Colonic mucosa (tissue), 4 donors: ENCODE measurements around the gene PDE9A. TPM values are rescaled to one million over a fixed set of nuclear protein-coding genes. Genes with fewer than 3 reads are reported as not detected.

ENCODE experiments used
- DNase-seq: peaks from one replicate; pipeline ENCODE4 v3.0.0-alpha.2; 2020
- H3K27ac ChIP-seq: fragments of 200-600 bp; one replicate; pipeline ENCODE4 v1.8.0; 2021
- H3K27me3 ChIP-seq: fragments of 200-600 bp; one replicate; pipeline ENCODE4 v1.8.0; 2021
- H3K36me3 ChIP-seq: fragments of 200-600 bp; one replicate; pipeline ENCODE4 v1.8.0; 2021
- H3K4me1 ChIP-seq: fragments of 200-600 bp; one replicate; pipeline ENCODE4 v1.8.0; 2021; ENCODE audit warnings: mild to moderate bottlenecking
- H3K4me3 ChIP-seq: fragments of 200-600 bp; one replicate; pipeline ENCODE4 v1.8.0; 2021
- H3K9ac ChIP-seq, 2 donors: one replicate each; pipeline ENCODE4 v1.7.0; 2013; ENCODE audit warnings: control low read depth in 2 of 2, low read depth in 2 of 2, low read length in 2 of 2
- H3K9me3 ChIP-seq: fragments of 200-600 bp; one replicate; pipeline ENCODE4 v1.8.0; 2021
- CTCF ChIP-seq: fragments of 200-600 bp; IDR thresholded peaks from one replicate; pipeline ENCODE4 v1.8.0; 2022; ENCODE audit warnings: antibody characterized with exemption, mild to moderate bottlenecking
- intact Hi-C: fragments of 100-400 bp; cut with DNase I; formaldehyde crosslinking; loops from one replicate; pipeline ENCODE4 v1.14.1; 2022
- total RNA-seq, 2 donors: library from RNA; stranded (reverse); fragmentation: NEBNext Ultra II Directional in 1 of 2; extraction: Animal tissue kit (Norgen Biotek cat#: 25700) in 1 of 2; gene quantifications; one replicate each; pipeline ENCODE4 v1.2.1, GENCODE V29; 2021
- donor health status: healthy.
- donor health status: DM: no; HTN: no; CAD: no.
- donor health status: DM: no; HTN: no; CAD: no.

PDE9A gene
- total RNA-seq, 2 donors from 2014 or later, result 37.5 to 56.0 TPM

DNA sequence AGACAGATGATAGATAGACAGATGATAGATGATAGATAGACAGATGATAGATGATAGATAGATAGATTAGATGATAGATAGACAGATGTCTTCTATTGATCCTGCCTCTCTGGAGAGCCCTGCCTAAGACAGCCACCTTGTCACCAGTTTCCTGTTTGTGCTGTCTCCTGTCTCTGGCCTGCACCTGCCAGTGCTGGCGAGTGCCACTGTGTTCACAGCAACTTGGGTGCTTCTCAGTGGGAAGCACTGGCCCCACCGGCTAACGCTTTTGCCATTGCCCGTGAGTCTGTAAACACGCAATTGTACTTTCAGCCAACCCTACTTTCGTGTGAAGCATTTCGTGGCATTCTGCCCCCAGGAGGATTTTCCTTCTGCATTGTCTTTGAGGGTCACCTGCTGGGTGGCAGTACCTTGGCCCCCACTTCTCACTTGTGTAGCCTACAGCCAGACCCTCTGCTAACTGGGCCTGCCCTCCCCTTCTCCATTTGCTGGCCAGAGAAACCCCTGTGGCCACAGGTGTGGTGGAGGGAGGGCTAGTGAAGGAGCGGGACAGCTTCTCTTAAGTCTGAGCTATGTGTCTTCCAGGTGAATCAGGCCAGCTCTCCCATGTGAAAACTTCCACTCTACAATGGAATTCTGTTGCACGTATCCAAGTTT is 23.4 kb upstream of the PDE9A start:
- Histone ChIP-seq H3K9me3 (no peaks in the 10 kb centered on the region), H3K4me1 (no peaks in the 10 kb centered on the region), H3K9ac (no peak overlapping the region), H3K36me3 (no peaks in the 10 kb centered on the region), H3K4me3 (no peak overlapping the region), H3K27me3 (no peaks in the 10 kb centered on the region), H3K27ac (no peak overlapping the region)
- intact Hi-C loops, result no loop called here
- no peak for TF ChIP-seq CTCF
- DNase-seq, result no peak

GRCh38 chr21:42630626-42631025 is 22.8 kb upstream of the PDE9A start:
- DNase-seq, result no peak
- intact Hi-C loops, result no loop called here
- no peaks in the 10 kb centered on the region for H3K36me3 ChIP-seq

DNA sequence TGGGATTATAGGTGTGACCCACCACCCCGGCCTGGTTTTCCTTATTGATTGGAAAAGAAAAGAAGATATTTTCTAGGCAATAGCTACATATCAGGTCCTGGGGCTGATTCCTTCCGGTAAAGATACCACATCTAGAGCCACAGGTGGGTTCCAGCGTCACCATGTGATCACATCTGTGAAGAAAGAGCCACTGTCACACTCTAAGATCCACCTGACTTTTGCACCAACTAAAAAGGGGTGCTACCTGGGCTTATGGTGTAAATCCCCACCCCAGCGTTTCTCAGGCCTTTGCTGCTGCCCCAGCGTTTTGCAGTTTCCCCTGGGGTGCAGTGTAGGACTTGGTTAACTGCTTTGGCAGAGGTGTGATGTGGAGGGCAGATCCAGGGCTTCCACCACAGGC is 22.3 kb upstream of the PDE9A start:
- no peak overlapping the region for H3K9ac ChIP-seq
- intact Hi-C loops, result no loop called here
- DNase-seq, result no peak
- H3K27ac ChIP-seq, result no peak overlapping the region
- H3K4me1 ChIP-seq, result no peaks in the 10 kb centered on the region
- H3K27me3 ChIP-seq, result no peaks in the 10 kb centered on the region
- H3K9me3 ChIP-seq, result no peaks in the 10 kb centered on the region
- H3K36me3 ChIP-seq, result no peaks in the 10 kb centered on the region
- no peak for TF ChIP-seq CTCF
- no peak overlapping the region for H3K4me3 ChIP-seq

More at GRCh38 chr21:42630626-42631025, 22.8 kb upstream of the PDE9A start:
- no peaks in the 10 kb centered on the region for H3K4me1 ChIP-seq
- H3K4me3 ChIP-seq, result no peak overlapping the region
- no peak overlapping the region for H3K27ac ChIP-seq
- no peak for TF ChIP-seq CTCF
- H3K27me3 ChIP-seq, result no peaks in the 10 kb centered on the region
- no peaks in the 10 kb centered on the region for H3K9me3 ChIP-seq
- H3K9ac ChIP-seq, result no peak overlapping the region

DNA sequence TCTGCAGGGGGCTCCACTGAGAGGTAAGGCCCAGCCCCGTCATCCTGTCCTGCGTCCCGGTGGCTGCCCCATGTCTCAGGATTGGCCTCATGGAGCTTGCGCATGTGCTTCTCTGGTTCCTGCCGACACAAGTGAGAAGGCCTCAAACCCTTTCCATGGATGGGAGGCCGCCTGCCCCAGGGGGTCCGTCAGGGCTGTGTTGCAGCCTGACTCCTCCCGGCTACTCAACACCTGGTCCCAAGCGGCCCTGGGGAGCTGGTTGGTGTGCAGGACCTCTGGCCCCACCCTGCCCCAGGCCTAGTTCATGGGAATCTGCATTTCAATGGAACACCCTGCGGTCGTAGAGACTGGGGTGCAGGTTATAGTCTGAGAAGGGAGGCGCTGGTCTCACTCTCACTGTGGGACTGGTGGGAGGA is 21.1 kb upstream of the PDE9A start:
- intact Hi-C loops, result no loop called here
- no peak for DNase-seq
- Histone ChIP-seq H3K4me1 (no peaks in the 10 kb centered on the region), H3K36me3 (no peaks in the 10 kb centered on the region), H3K27ac (no peak overlapping the region), H3K9ac (no peak overlapping the region), H3K4me3 (no peak overlapping the region), H3K27me3 (no peaks in the 10 kb centered on the region), H3K9me3 (no peaks in the 10 kb centered on the region)
- no peak for TF ChIP-seq CTCF

DNA sequence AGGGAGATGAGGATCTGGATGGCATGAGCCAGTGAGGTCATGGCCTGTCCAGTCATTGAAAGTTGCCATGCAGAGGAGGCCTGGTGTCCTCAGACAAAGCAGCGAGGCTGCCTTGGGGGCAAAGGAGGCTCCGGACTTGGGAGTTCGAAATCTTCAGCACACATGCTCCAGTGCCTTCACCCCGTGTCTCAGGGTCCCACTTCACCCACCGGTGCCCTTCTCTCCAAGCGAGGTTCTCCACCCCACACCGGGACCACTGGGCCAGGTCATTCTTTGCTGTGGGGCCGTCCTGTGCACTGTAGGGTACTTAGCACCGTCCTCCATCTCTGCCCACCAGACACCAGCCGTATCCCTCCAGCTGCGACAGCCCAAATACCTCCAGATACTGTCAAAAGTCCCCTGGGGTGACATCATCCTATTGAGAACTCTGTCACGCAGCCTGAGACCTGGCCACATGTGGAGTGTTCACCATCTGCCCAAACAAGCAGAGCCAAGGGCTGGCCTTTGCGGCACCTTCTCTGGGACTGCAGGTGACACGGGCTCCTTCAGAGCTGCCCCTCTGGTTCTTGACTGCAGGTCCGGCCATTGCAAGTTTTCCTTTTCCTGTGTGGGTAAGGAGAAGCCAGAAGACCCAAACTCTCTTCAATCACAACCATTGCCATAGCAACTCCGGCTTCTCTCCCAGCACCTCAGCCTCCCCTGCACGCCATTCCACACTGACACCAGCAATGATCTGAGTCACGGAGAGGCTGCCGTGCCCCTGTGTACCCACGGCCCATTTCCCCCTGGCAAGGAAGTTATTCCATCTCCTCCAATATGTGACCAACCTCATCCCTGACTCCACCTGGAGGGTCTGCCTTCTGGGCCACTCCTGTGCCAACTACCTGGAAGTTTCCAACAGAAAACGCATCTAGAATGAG is 20.4 kb upstream of the PDE9A start:
- H3K36me3 ChIP-seq, result no peaks in the 10 kb centered on the region
- no peak overlapping the region for H3K9ac ChIP-seq
- no peak for DNase-seq
- no peak overlapping the region for H3K27ac ChIP-seq
- no peak overlapping the region for H3K4me3 ChIP-seq
- intact Hi-C loops, result no loop called here
- TF ChIP-seq CTCF, result no peak
- H3K9me3 ChIP-seq, result no peaks in the 10 kb centered on the region
- H3K4me1 ChIP-seq, result no peaks in the 10 kb centered on the region
- no peaks in the 10 kb centered on the region for H3K27me3 ChIP-seq
